Astrocyte (in vitro differentiated cells and primary cell): ENCODE results near the gene RBFOX2. TPM values are rescaled to one million over a fixed set of nuclear protein-coding genes. Genes with fewer than 3 reads are reported as not detected.
"Not testable (repeated sequence)": the region's sequence is repeated elsewhere in the genome, so short reads cannot be mapped to it uniquely, and the experiment has no call there.

Experiments used
- DNase-seq: peaks from one replicate; pipeline ENCODE4 v3.0.0-alpha.2; 2010; ENCODE audit warnings: low read depth
- FAIRE-seq: peaks from 2 replicates; lab custom pipeline; 2011; peaks lifted over from hg19 to GRCh38; lab: Jason Lieb, UNC
- H2AFZ ChIP-seq: 2 replicates; pipeline ENCODE4 v1.6.0; 2012; ENCODE audit warnings: low read depth, low read length, inconsistent platforms
- H3K27ac ChIP-seq: 2 replicates; pipeline ENCODE4 v1.5.1; 2011; ENCODE audit warnings: low read depth, low read length, inconsistent platforms
- H3K27me3 ChIP-seq: 2 replicates; pipeline ENCODE4 v1.6.0; 2011; ENCODE audit warnings: low read length, inconsistent platforms; ENCODE audit not compliant: insufficient read depth
- H3K36me3 ChIP-seq: 2 replicates; pipeline ENCODE4 v1.5.1; 2011; ENCODE audit warnings: low read length, inconsistent platforms; ENCODE audit not compliant: insufficient read depth
- H3K4me1 ChIP-seq: 2 replicates; pipeline ENCODE4 v1.5.1; 2011; ENCODE audit warnings: low read length, inconsistent platforms; ENCODE audit not compliant: insufficient read depth
- H3K4me2 ChIP-seq: 2 replicates; pipeline ENCODE4 v1.6.0; 2012; ENCODE audit warnings: low read length, inconsistent platforms
- H3K4me3 ChIP-seq: 2 replicates; pipeline ENCODE4 v1.5.1; 2011; ENCODE audit warnings: low read depth, mild to moderate bottlenecking, low read length, inconsistent platforms; ENCODE audit not compliant: insufficient read depth
- H3K79me2 ChIP-seq: 2 replicates; pipeline ENCODE4 v1.6.0; 2012; ENCODE audit warnings: mild to moderate bottlenecking, low read length, inconsistent platforms; ENCODE audit not compliant: insufficient read depth
- H3K9ac ChIP-seq: 2 replicates; pipeline ENCODE4 v1.6.0; 2012; ENCODE audit warnings: mild to moderate bottlenecking, low read length, inconsistent platforms
- H3K9me3 ChIP-seq: 2 replicates; pipeline ENCODE4 v1.5.1; 2012; ENCODE audit warnings: low read depth, mild to moderate bottlenecking, low read length, inconsistent platforms; ENCODE audit not compliant: insufficient read depth
- H4K20me1 ChIP-seq: 2 replicates; pipeline ENCODE4 v1.6.0; 2012; ENCODE audit warnings: low read length, inconsistent platforms; ENCODE audit not compliant: insufficient read depth
- H3K27ac Mint-ChIP-seq: one replicate; pipeline ENCODE4 v1.8.0; 2021; ENCODE audit warnings: mild to moderate bottlenecking, mixed read lengths; ENCODE audit not compliant: unreplicated experiment
- H3K27me3 Mint-ChIP-seq: one replicate; pipeline ENCODE4 v1.8.0; 2021; ENCODE audit warnings: low read depth, mixed read lengths; ENCODE audit not compliant: unreplicated experiment
- H3K36me3 Mint-ChIP-seq: one replicate; pipeline ENCODE4 v1.8.0; 2021; ENCODE audit warnings: low read depth, mixed read lengths; ENCODE audit not compliant: unreplicated experiment
- H3K4me1 Mint-ChIP-seq: one replicate; pipeline ENCODE4 v1.8.0; 2021; ENCODE audit warnings: low read depth, mixed read lengths; ENCODE audit not compliant: unreplicated experiment
- H3K4me3 Mint-ChIP-seq: one replicate; pipeline ENCODE4 v1.8.0; 2021; ENCODE audit warnings: mild to moderate bottlenecking, moderate library complexity, mixed read lengths; ENCODE audit not compliant: unreplicated experiment
- H3K9me3 Mint-ChIP-seq: one replicate; pipeline ENCODE4 v1.8.0; 2021; ENCODE audit warnings: mild to moderate bottlenecking, mixed read lengths; ENCODE audit not compliant: unreplicated experiment
- CTCF ChIP-seq: IDR thresholded peaks from 2 replicates; pipeline ENCODE4 v1.5.1; 2011; ENCODE audit warnings: low read depth, mild to moderate bottlenecking, inconsistent platforms, low read length, moderate library complexity; ENCODE audit not compliant: insufficient read depth
- EZH2 ChIP-seq: IDR thresholded peaks from 2 replicates; pipeline ENCODE4 v1.6.1; 2012; ENCODE audit warnings: mild to moderate bottlenecking, low read length, inconsistent platforms; ENCODE audit not compliant: insufficient read depth
- total RNA-seq: library from RNA; stranded (reverse); gene quantifications from 2 replicates; pipeline ENCODE4 v1.2.1, GENCODE V29; 2021

RBFOX2 gene
- total RNA-seq, 1 donor from 2014 or later = 169 TPM

- H3K36me3 ChIP-seq = peaks cover 15% of the 10 kb centered on the region
- Mint-ChIP-seq H3K4me3 (no peak overlapping the region), H3K9me3 (no peaks in the 10 kb centered on the region)
Observed at GRCh38 chr22:35739931-35740380, 288.7 kb downstream of the RBFOX2 start.

GRCh38 chr22:35739076-35739930 is 289.3 kb downstream of the RBFOX2 start:
- Histone ChIP-seq H3K4me3 (no peak overlapping the region), H3K4me1 (peaks cover 26% of the 10 kb centered on the region), H3K9me3 (no peaks in the 10 kb centered on the region), H3K36me3 (peaks cover 15% of the 10 kb centered on the region), H3K79me2 (no peaks in the 10 kb centered on the region), H3K4me2 (no peak overlapping the region), H3K27me3 (no peaks in the 10 kb centered on the region), H3K9ac (no peak overlapping the region), H4K20me1 (peaks cover 21% of the 10 kb centered on the region), H3K27ac (no peak overlapping the region), H2AFZ (no peak overlapping the region)
- Mint-ChIP-seq H3K4me1 (peaks cover 23% of the 10 kb centered on the region), H3K36me3 (peaks cover 28% of the 10 kb centered on the region), H3K4me3 (no peak overlapping the region), H3K9me3 (no peaks in the 10 kb centered on the region), H3K27me3 (no peaks in the 10 kb centered on the region), H3K27ac (no peak overlapping the region)
- DNase-seq (no peak), FAIRE-seq (no peak)
- no peak for TF ChIP-seq EZH2
- peak; percentile 19 for TF ChIP-seq CTCF

More at GRCh38 chr22:35739931-35740380, 288.7 kb downstream of the RBFOX2 start:
- Histone ChIP-seq H3K27ac (no peak overlapping the region), H3K4me3 (no peak overlapping the region), H3K4me1 (peaks cover 26% of the 10 kb centered on the region), H3K27me3 (no peaks in the 10 kb centered on the region), H3K79me2 (no peaks in the 10 kb centered on the region), H3K9me3 (no peaks in the 10 kb centered on the region), H2AFZ (no peak overlapping the region), H4K20me1 (peaks cover 21% of the 10 kb centered on the region), H3K4me2 (no peak overlapping the region), H3K9ac (no peak overlapping the region)
- H3K27ac Mint-ChIP-seq = no peak overlapping the region
- H3K4me1 Mint-ChIP-seq = peaks cover 25% of the 10 kb centered on the region
- no peaks in the 10 kb centered on the region for H3K27me3 Mint-ChIP-seq
- FAIRE-seq = no peak
- no peak for DNase-seq
- TF ChIP-seq CTCF (no peak), EZH2 (no peak)
- H3K36me3 Mint-ChIP-seq = peaks cover 28% of the 10 kb centered on the region

GRCh38 chr22:35737886-35738285 is 290.7 kb downstream of the RBFOX2 start:
- H3K4me3 Mint-ChIP-seq, FAIRE-seq, H3K36me3 ChIP-seq, H3K27me3 Mint-ChIP-seq, H3K27me3 ChIP-seq, DNase-seq, H3K9ac ChIP-seq, H3K79me2 ChIP-seq, H3K9me3 ChIP-seq, H3K4me2 ChIP-seq, H2AFZ ChIP-seq, H3K27ac ChIP-seq, H3K9me3 Mint-ChIP-seq, H3K4me3 ChIP-seq: not testable (repeated sequence)
- H4K20me1 ChIP-seq = peaks cover 13% of the 10 kb centered on the region
- peaks cover 18% of the 10 kb centered on the region for H3K4me1 ChIP-seq
- Mint-ChIP-seq H3K36me3 (peaks cover 28% of the 10 kb centered on the region), H3K27ac (peak overlapping the region; percentile 38), H3K4me1 (peaks cover 16% of the 10 kb centered on the region)
